Measurements from ENCODE around the gene TOR2A. TPM values are rescaled to one million over a fixed set of nuclear protein-coding genes. Genes with fewer than 3 reads are reported as not detected.
"Not testable (repeated sequence)": the region's sequence is repeated elsewhere in the genome, so short reads cannot be mapped to it uniquely, and the experiment has no call there.

The TOR2A gene
- total and polyA plus RNA-seq, 4 donors: 6.2 to 23.5 (median 14.7) TPM

GRCh38 chr9:127758843-127759242 is 23.7 kb upstream of the TOR2A start:
- DNase-seq (ENCODE audit: low read depth in 4 of 6, low spot score in 6 of 6): no peak
- no peak overlapping the region for H3K4me3 ChIP-seq (ENCODE audit: low read depth, low read length)
- peaks cover 33% of the 10 kb centered on the region for H3K4me1 ChIP-seq (ENCODE audit: control insufficient read depth, insufficient read depth, low read length)
- no peak overlapping the region for H3K27ac ChIP-seq (ENCODE audit: low read depth, low read length)
- 85% methylated on average over 4 of the region's 5 CpGs for WGBS (ENCODE audit: insufficient coverage)
- H3K9me3 ChIP-seq (ENCODE audit: control insufficient read depth, insufficient read depth, low read length): no peaks in the 10 kb centered on the region
- H3K27me3 ChIP-seq (ENCODE audit: control insufficient read depth, insufficient read depth, low read length): peaks cover 12% of the 10 kb centered on the region
- no peaks in the 10 kb centered on the region for H3K36me3 ChIP-seq (ENCODE audit: control insufficient read depth, insufficient read depth, low read length)

DNA sequence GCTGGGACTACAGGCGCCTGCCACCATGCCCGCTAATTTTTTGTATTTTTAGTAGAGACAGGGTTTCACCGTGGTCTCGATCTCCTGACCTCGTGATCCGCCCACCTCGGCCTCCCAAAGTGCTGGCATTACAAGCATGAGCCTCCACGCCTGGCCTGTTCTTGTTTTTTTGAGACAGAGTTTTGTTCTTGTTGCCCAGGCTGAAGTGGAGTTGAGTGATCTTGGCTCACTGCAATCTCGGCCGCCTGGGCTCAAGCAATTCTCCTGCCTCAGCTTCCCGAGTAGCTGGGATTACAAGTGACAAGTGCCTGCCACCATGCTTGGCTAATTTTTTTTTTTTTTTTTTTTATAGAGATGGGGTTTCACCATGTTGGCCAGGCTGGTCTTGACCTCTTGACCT is 21.7 kb upstream of the TOR2A start:
- not testable (repeated sequence) for DNase-seq (ENCODE audit: low read depth in 4 of 6, low spot score in 6 of 6); H3K27ac ChIP-seq (ENCODE audit: low read depth, low read length); H3K4me3 ChIP-seq (ENCODE audit: low read depth, low read length); H3K9me3 ChIP-seq (ENCODE audit: control insufficient read depth, insufficient read depth, low read length); H3K36me3 ChIP-seq (ENCODE audit: control insufficient read depth, insufficient read depth, low read length)
- WGBS (ENCODE audit: insufficient coverage): 79% methylated on average over 11 of the region's 11 CpGs
- peaks cover 42% of the 10 kb centered on the region for H3K4me1 ChIP-seq (ENCODE audit: control insufficient read depth, insufficient read depth, low read length)
- H3K27me3 ChIP-seq (ENCODE audit: control insufficient read depth, insufficient read depth, low read length): peaks cover 17% of the 10 kb centered on the region

DNA sequence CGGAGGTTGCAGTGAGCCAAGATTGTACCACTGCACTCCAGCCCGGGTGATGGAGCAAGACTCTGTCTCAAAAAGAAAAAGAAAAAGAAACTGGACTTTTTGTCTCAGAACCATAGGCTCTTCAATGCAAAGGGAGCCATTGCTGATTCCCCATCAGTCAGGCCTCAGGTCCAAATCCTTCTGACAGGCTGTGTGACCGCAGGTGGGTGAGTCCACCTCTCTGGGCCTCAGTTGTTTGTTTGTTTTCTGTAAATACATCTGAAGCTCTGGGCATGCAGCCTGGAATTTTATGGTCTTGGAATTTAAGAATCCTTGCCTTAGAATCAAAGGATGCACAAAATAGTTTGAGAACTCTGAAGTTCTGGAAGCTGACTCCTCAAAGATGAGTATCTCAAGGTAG is 21.1 kb upstream of the TOR2A start:
- Histone ChIP-seq H3K27ac (ENCODE audit: low read depth, low read length) (no peak overlapping the region), H3K4me1 (ENCODE audit: control insufficient read depth, insufficient read depth, low read length) (peaks cover 36% of the 10 kb centered on the region), H3K27me3 (ENCODE audit: control insufficient read depth, insufficient read depth, low read length) (peaks cover 17% of the 10 kb centered on the region), H3K4me3 (ENCODE audit: low read depth, low read length) (no peak overlapping the region), H3K36me3 (ENCODE audit: control insufficient read depth, insufficient read depth, low read length) (peaks cover 6% of the 10 kb centered on the region), H3K9me3 (ENCODE audit: control insufficient read depth, insufficient read depth, low read length) (no peaks in the 10 kb centered on the region)
- DNase-seq (ENCODE audit: low read depth in 4 of 6, low spot score in 6 of 6): no peak
- 88% methylated on average over 2 of the region's 3 CpGs for WGBS (ENCODE audit: insufficient coverage)

DNA sequence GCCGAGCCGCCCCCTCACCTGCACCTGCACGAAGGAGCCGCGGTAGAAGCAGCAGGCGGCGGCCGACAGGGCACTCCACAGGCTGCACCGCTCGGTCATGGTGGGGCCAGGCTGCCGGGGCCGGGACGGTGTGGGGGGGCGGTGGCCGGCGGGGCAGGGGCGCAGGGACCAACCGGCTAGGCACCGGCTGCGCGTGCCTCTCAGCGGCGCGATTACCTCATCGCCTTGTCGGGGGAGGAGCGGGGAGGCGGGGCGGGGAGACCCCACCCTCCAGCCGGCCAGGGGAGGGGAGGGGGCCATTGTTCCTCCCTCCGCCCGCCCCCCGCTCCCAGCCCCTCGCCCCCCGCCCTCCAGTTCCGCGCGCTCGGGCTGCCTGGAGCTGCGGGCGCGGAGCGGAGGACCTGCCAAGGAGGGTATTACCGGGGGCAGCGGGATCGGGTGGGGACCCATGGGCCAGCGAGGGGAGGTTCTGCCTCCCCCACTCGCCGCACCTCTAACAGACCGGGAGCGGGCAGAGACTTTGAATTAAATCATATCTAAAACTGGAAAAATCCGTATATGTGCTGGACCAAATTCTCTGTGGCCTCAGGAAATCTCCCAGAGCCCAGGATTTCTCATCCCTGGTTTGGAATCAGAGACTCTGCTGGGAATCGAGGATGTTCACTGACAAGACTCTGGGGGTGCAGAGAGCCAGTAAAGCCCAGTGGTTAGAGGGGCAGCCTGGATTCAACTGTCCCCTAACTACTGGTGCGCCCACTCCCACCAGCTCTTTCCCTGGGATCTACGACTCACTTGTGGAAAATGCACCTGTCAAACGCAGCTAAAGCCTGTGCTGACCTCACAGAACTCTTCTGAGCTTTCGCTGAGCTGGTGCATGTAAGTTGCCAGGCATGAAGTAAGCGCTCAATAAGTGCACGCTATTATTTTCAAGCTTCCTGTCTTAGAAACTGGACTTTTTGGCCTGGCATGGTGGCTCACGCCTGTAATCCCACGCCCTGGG is 20.3 kb upstream of the TOR2A start:
- Histone ChIP-seq H3K27ac (ENCODE audit: low read depth, low read length) (no peak overlapping the region), H3K4me3 (ENCODE audit: low read depth, low read length) (peak overlapping the region; percentile 35), H3K9me3 (ENCODE audit: control insufficient read depth, insufficient read depth, low read length) (no peaks in the 10 kb centered on the region), H3K4me1 (ENCODE audit: control insufficient read depth, insufficient read depth, low read length) (peaks cover 36% of the 10 kb centered on the region), H3K36me3 (ENCODE audit: control insufficient read depth, insufficient read depth, low read length) (peaks cover 11% of the 10 kb centered on the region), H3K27me3 (ENCODE audit: control insufficient read depth, insufficient read depth, low read length) (peaks cover 17% of the 10 kb centered on the region)
- DNase-seq (ENCODE audit: low read depth in 4 of 6, low spot score in 6 of 6): peak in 2 of 6 donors; percentile 92 to 94
- WGBS (ENCODE audit: insufficient coverage): 14% methylated on average over 37 of the region's 61 CpGs

DNA sequence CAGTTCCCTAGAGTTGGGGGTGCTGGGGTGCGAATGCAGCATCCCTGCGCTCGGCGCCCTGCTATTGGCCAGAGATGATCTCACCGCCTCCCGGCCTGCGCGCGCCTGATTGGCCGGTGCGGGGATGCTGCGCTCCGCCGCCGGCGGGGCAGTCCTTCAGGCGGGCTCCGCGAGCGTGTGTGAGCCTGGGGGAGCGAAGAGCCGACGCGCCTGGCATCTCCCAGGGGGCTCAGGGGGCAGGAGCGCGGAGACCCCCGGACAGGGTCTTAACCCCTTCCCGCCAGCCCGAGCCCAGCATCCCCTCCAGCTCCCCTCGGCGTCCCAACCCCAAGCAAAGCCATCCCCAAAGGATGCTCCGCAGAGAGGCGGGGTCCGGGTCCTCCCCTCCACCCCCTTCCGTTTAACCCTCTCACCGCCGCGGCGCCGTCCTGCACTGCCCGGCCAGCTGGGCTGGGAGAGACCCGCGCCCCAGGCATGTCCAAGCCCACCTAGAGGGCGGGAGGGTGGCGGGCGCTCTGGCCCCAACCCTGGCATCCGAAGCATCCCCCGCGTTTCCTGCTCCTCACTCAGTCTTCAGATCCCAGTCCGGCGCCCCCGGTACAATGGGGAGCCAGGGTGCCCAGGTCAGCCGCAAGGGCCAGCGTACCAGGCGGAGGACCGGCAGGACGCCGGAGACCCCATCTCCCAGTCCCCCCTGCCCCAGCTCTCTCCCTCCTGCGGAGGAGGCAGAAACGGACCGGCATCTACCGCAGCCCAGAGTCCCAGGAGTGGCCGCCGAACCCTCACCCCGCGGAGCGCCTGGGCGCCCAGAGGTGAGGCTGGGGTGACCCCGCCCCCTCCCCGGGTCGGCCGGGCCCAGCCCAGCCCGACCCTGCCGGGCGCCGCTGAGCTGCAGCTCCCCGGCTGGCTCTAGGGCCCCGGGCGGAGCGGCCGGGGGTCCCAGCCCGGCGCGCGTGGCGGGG is 19.3 kb upstream of the TOR2A start:
- Histone ChIP-seq H3K27ac (ENCODE audit: low read depth, low read length) (no peak overlapping the region), H3K4me3 (ENCODE audit: low read depth, low read length) (peak overlapping the region; percentile 54), H3K36me3 (ENCODE audit: control insufficient read depth, insufficient read depth, low read length) (peaks cover 17% of the 10 kb centered on the region), H3K9me3 (ENCODE audit: control insufficient read depth, insufficient read depth, low read length) (no peaks in the 10 kb centered on the region), H3K27me3 (ENCODE audit: control insufficient read depth, insufficient read depth, low read length) (peaks cover 17% of the 10 kb centered on the region), H3K4me1 (ENCODE audit: control insufficient read depth, insufficient read depth, low read length) (peaks cover 36% of the 10 kb centered on the region)
- DNase-seq (ENCODE audit: low read depth in 4 of 6, low spot score in 6 of 6): peak in 3 of 6 donors; percentile 68 to 95 (median 93)
- WGBS (ENCODE audit: insufficient coverage): 3% methylated on average over 86 of the region's 86 CpGs

GRCh38 chr9:127753622-127754021 is 18.5 kb upstream of the TOR2A start:
- DNase-seq (ENCODE audit: low read depth in 4 of 6, low spot score in 6 of 6): no peak
- Histone ChIP-seq H3K9me3 (ENCODE audit: control insufficient read depth, insufficient read depth, low read length) (no peaks in the 10 kb centered on the region), H3K27me3 (ENCODE audit: control insufficient read depth, insufficient read depth, low read length) (peaks cover 17% of the 10 kb centered on the region), H3K4me1 (ENCODE audit: control insufficient read depth, insufficient read depth, low read length) (peaks cover 36% of the 10 kb centered on the region), H3K27ac (ENCODE audit: low read depth, low read length) (no peak overlapping the region), H3K4me3 (ENCODE audit: low read depth, low read length) (no peak overlapping the region), H3K36me3 (ENCODE audit: control insufficient read depth, insufficient read depth, low read length) (peaks cover 24% of the 10 kb centered on the region)
- WGBS (ENCODE audit: insufficient coverage): 42% methylated on average over 5 of the region's 8 CpGs

- 70% methylated on average over 6 of the region's 8 CpGs for WGBS (ENCODE audit: insufficient coverage)
- H3K36me3 ChIP-seq (ENCODE audit: control insufficient read depth, insufficient read depth, low read length): peaks cover 29% of the 10 kb centered on the region
- peaks cover 17% of the 10 kb centered on the region for H3K27me3 ChIP-seq (ENCODE audit: control insufficient read depth, insufficient read depth, low read length)
- H3K27ac ChIP-seq (ENCODE audit: low read depth, low read length): no peak overlapping the region
- no peak for DNase-seq (ENCODE audit: low read depth in 4 of 6, low spot score in 6 of 6)
- no peak overlapping the region for H3K4me3 ChIP-seq (ENCODE audit: low read depth, low read length)
- peaks cover 36% of the 10 kb centered on the region for H3K4me1 ChIP-seq (ENCODE audit: control insufficient read depth, insufficient read depth, low read length)
- no peaks in the 10 kb centered on the region for H3K9me3 ChIP-seq (ENCODE audit: control insufficient read depth, insufficient read depth, low read length)
Observed at GRCh38 chr9:127753148-127753547, 18.1 kb upstream of the TOR2A start.

GRCh38 chr9:127751269-127752054 is 16.4 kb upstream of the TOR2A start:
- WGBS (ENCODE audit: insufficient coverage): 64% methylated on average over 5 of the region's 10 CpGs
- H3K27ac ChIP-seq (ENCODE audit: low read depth, low read length): no peak overlapping the region
- no peak for DNase-seq (ENCODE audit: low read depth in 4 of 6, low spot score in 6 of 6)
- no peaks in the 10 kb centered on the region for H3K9me3 ChIP-seq (ENCODE audit: control insufficient read depth, insufficient read depth, low read length)
- H3K4me1 ChIP-seq (ENCODE audit: control insufficient read depth, insufficient read depth, low read length): peaks cover 36% of the 10 kb centered on the region
- peaks cover 17% of the 10 kb centered on the region for H3K27me3 ChIP-seq (ENCODE audit: control insufficient read depth, insufficient read depth, low read length)
- H3K36me3 ChIP-seq (ENCODE audit: control insufficient read depth, insufficient read depth, low read length): peaks cover 41% of the 10 kb centered on the region
- H3K4me3 ChIP-seq (ENCODE audit: low read depth, low read length): no peak overlapping the region

Data from spinal cord (tissue), 10 donors.